ENCODE results near the gene ALKAL2. TPM values are rescaled to one million over a fixed set of nuclear protein-coding genes. Genes with fewer than 3 reads are reported as not detected.

ALKAL2 gene
- total and polyA plus RNA-seq, 11 donors = 0.25 to 9.0 (median 1.2) TPM

DNA sequence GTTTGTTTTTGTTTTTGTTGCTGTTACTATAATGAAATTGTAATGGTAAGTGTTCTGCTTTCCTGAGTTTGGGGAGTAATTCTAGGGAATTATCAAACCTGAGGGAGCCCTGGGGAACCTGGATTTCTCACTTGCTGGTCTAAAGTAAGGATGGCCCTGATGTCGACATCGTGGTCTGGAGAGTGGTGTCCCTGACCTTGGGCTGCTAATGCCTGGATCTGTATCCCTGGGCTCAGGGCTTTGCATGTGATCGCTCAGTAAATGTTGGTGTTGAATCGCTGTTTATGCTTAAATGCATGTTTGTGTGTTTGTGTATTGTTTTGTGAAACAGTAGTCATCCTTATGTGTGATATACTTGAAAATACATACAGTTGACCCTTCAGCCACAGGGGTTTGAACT is 17.0 kb downstream of the ALKAL2 start:
- H3K9me3 ChIP-seq = no peaks in the 10 kb centered on the region
- ATAC-seq (no peak), DNase-seq (no peak)
- H3K4me3 ChIP-seq = no peak overlapping the region
- no peak for TF ChIP-seq POLR2A (IDR thresholded peaks at IDR 0.05)
- TF ChIP-seq, protein P1, sequence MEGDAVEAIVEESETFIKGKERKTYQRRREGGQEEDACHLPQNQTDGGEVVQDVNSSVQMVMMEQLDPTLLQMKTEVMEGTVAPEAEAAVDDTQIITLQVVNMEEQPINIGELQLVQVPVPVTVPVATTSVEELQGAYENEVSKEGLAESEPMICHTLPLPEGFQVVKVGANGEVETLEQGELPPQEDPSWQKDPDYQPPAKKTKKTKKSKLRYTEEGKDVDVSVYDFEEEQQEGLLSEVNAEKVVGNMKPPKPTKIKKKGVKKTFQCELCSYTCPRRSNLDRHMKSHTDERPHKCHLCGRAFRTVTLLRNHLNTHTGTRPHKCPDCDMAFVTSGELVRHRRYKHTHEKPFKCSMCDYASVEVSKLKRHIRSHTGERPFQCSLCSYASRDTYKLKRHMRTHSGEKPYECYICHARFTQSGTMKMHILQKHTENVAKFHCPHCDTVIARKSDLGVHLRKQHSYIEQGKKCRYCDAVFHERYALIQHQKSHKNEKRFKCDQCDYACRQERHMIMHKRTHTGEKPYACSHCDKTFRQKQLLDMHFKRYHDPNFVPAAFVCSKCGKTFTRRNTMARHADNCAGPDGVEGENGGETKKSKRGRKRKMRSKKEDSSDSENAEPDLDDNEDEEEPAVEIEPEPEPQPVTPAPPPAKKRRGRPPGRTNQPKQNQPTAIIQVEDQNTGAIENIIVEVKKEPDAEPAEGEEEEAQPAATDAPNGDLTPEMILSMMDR (IDR thresholded peaks at IDR 0.05) = no peak
- no peaks in the 10 kb centered on the region for H3K27me3 ChIP-seq
- H3K36me3 ChIP-seq = peaks cover 0 to 47% (median 39%) of the 10 kb centered on the region in 9 donors
- peaks cover 0 to 29% (median 9%) of the 10 kb centered on the region in 12 donors for H3K4me1 ChIP-seq
- 97 to 98% (median 97%) methylated on average over 4 of the region's 4 CpGs for WGBS, 4 donors
- no peak overlapping the region for H3K27ac ChIP-seq
- intact Hi-C loops (cut with DNase I) = no loop called here

DNA sequence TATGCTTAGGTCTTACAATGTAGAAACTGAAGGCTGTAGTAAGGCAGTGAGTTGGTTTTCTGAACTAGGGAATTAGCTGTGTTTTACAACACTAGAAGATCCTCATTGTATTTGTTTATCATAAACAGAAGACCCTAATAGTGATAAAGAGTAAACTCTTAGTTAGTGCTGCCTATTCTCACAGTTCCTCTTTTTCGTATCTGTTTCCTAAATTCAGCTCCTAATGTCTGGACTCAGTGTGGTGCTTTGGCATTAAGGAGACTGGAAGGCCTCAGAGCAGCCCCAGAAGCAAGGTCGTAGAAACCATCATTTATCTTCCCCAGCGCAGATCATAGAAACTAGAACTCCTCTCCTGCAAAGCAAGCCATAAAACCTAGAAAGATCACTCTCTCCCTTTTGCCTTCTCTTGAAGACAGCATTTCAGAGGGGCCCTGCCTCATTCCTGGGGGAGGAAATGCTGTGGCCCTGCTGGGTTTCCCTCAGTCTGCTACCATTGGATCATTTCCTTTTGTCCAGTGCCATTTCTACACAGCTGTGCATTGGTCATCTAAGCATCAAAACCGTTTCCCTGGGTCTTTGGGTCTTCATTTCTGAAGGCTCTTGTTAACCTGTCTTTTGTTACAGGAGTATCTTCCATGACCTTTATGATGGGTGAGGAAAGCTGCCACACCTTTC is 18.4 kb downstream of the ALKAL2 start:
- Histone ChIP-seq H3K27ac (no peak overlapping the region), H3K36me3 (peaks cover 0 to 33% (median 27%) of the 10 kb centered on the region in 9 donors), H3K4me1 (peaks cover 0 to 36% (median 17%) of the 10 kb centered on the region in 12 donors), H3K4me3 (no peak overlapping the region), H3K9me3 (no peaks in the 10 kb centered on the region), H3K27me3 (no peaks in the 10 kb centered on the region)
- TF ChIP-seq, protein P1 (IDR thresholded peaks at IDR 0.05) = no peak
- no peak for TF ChIP-seq POLR2A (IDR thresholded peaks at IDR 0.05)
- no peak for DNase-seq
- 63 to 80% (median 77%) methylated on average over 4 of the region's 4 CpGs for WGBS, 4 donors
- intact Hi-C loops (cut with DNase I) = no loop called here
- no peak for ATAC-seq

DNA sequence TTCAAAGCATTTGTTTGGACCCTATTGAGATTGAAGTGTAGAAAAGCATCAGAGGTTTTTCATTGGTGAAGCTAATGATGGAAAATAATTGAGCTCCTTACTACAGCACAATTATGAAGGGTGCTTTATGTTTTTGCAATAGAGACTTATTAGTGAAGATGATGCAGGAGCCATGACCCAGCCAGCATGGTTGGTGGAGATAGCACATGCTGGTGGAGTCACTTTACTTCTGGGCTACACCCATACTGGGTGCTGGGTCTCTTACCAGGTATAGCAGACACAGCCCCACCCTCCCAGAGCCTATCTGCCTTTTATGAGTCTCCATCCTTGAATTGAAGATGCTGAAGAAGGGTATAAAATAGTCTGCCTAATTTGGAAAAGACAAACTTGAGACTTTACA is 19.6 kb downstream of the ALKAL2 start:
- Histone ChIP-seq H3K9me3 (no peaks in the 10 kb centered on the region), H3K4me1 (peaks cover 0 to 46% (median 22%) of the 10 kb centered on the region in 12 donors), H3K27ac (no peak overlapping the region), H3K27me3 (no peaks in the 10 kb centered on the region), H3K36me3 (peaks cover 0 to 21% (median 15%) of the 10 kb centered on the region in 9 donors), H3K4me3 (no peak overlapping the region)
- ATAC-seq (no peak), DNase-seq (no peak)
- intact Hi-C loops (cut with DNase I) = no loop called here
- TF ChIP-seq, protein P1 (IDR thresholded peaks at IDR 0.05) = no peak
- no peak for TF ChIP-seq POLR2A (IDR thresholded peaks at IDR 0.05)

DNA sequence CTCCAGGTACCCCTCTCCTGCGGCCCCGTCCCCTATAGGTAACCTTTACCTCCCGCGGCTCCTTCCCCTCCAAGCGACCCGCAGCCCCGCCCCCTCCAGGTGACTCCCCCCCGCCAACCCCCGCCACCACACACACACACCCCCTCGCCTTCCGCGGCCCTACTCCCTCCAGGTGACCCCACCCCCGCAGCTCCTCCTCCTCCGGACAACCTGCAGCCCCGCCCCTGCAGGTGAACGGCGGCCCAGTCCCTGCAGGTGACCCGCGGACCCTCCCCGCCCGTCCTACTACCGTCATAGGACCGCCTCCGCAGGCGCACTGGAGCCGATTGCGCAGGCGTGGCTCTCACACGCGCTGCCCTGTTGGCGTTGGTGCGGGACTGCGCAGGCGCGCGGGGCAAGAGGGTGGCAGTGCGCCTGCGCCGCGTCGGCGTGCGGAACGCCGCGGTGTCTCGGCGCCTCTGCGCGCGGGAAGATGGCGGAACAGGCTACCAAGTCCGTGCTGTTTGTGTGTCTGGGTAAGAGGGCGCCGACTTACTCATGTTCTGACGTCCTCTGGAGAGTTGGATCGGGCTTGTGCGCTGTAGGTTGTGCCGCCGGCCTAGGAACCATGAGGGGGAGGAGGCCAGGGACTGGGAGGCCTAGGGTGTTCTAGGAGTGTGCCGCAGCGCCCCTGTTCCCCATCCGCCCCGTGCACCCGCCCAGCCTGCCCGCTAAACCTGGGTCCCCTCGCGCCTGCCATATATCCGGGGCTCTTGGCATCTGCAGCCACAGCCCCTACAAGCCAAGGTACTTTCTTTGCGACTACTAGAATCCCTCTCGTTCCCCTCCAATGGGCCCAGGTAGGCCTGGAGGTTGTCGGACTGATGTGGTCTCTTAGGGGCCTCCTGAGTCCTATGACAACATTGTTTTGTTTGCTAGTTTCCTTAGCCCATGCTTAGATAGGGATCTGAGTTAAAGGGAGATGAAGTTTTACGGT is 23.1 kb downstream of the ALKAL2 start, which contains the start of gene ACP1:
TSS of gene ACP1 (plus strand) at position 455 of the 976 bp plus-strand sequence. CDS start at position 473, 18 bp downstream.
- peaks cover 0 to under 1% (median 0%) of the 10 kb centered on the region in 9 donors for H3K36me3 ChIP-seq
- DNase-seq = peak; percentile 93 to 98 (median 94)
- 0 to 1% (median 0%) methylated on average over 37 to 73 of the region's 73 CpGs for WGBS, 4 donors
- peak; percentile 92 to 98 (median 98) for ATAC-seq
- H3K4me1 ChIP-seq = peaks cover 0 to 48% (median 22%) of the 10 kb centered on the region in 12 donors
- intact Hi-C loops (cut with DNase I) = no loop called here
- peak within 1 kb of the TSS; percentile 71 to 92 (median 84) for H3K4me3 ChIP-seq
- no peaks in the 10 kb centered on the region for H3K27me3 ChIP-seq
- no peaks in the 10 kb centered on the region for H3K9me3 ChIP-seq
- peak in 1 of 2 donors; percentile 65 for TF ChIP-seq POLR2A (IDR thresholded peaks at IDR 0.05)
- TF ChIP-seq, protein P1 (IDR thresholded peaks at IDR 0.05) = peak in 1 of 12 donors; percentile 3
- H3K27ac ChIP-seq = peak within 1 kb of the TSS; percentile 44 to 85 (median 74)
